Medulla oblongata (tissue), 1 donor: ENCODE data around the gene NDUFB6.
"Not testable (repeated sequence)": the region's sequence is repeated elsewhere in the genome, so short reads cannot be mapped to it uniquely, and the experiment has no call there.

Experiments
- DNase-seq: peaks from one replicate; pipeline ENCODE4 v3.0.0-alpha.2; 2015; ENCODE audit errors: extremely low spot score

Gene NDUFB6

DNA sequence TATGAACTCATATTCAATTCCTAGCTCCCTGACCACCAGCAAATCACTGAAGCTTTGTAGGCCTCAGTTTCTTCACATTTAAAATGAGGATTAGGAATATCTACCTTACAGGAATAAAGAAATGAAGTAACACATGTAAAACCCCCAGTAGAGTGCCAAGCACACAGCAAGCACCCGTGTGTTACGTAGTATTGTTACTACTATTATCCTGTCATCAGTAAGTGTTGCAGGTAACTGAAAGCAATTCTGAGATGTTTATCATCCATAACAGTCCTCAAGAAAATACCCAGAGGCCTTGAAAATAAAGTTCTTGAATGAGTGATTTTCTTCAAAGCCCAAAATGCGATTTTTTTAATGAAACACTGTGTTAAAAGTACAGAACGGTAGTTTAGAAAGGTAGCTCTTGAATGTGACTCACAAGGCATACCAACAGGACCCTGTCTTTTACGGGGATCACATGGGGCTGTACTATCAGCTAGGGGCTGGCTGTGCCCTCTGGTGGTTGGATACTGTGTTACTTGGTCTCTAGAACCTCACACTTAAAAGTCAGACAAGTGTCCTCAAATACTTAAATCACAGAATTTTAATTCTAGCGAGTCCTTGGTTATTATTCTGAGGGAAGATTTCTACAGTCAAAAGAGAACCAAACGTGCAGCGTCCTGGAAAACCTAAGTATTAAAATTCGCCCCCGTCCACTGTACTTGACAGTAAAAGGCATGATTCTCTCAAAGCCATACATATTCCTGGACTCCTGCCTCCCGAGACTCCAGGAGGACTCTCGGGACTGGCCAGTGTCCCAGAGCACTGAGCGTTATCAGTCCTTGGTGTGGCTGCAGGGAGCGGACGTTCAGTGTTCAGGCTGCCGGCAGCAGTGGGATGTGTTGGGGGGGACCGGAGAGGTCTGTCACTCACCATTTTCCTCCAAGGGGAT lies 725 bp downstream of the NDUFB6 start:
- DNase-seq = peak; percentile 84

DNA sequence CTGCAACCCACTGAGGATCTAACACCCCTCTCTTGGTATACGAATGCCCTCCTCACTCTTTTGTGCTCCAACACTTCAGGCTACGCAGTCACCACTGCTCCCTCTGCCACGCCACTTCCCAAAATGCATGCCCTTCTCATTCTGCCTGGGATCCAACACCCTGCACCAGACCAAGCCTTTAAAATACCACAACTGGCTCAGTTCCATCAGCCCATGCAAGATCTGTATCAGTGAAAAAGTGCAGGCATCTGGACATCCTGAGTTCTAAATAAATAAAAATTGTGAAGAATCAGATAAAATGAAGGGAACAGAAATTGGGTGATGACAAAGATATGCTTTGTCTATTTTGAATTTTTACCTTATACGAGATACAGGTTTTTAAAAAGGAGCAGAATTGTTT lies 2.7 kb downstream of the NDUFB6 start:
- no peak for DNase-seq

DNA sequence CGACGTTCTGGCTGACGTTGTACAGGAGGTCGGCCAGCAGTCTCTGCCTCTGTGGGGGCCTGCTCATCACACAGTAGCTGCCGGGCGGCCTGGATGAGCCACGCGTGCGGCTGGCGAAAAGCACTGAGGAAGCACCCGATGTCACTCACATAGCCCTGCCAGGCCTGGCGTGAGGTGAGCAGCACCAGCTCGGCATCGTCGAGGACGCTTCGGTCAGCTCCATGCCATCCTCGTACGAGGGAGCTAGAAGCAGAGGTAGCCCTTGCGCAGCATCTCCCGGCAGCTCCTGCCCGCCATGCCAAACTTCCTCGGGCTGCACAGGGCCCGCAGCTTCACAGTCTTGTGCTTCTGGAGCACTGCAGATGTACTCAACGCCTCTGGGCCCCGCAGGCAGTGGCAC lies 6.2 kb downstream of the NDUFB6 start:
- no peak for DNase-seq

DNA sequence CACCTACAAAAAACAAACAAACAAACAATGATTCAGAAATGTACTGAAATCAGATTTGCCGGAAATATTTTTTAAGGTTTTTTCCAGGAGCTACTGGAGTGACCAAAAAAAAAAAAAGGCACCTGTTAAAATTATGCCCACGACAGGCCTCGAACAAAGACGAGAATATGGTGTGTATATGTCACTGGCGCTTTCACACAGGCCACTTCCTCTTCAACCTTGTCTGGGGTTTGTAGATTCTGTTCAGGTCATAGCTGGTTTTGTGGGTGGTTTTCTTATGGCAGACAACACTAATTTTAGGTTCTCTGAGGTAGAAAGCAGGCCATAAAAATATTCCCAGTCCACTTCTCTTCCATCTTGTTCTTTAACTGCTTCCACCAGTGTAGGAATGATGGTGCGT lies 7.0 kb downstream of the NDUFB6 start:
- DNase-seq = no peak

DNA sequence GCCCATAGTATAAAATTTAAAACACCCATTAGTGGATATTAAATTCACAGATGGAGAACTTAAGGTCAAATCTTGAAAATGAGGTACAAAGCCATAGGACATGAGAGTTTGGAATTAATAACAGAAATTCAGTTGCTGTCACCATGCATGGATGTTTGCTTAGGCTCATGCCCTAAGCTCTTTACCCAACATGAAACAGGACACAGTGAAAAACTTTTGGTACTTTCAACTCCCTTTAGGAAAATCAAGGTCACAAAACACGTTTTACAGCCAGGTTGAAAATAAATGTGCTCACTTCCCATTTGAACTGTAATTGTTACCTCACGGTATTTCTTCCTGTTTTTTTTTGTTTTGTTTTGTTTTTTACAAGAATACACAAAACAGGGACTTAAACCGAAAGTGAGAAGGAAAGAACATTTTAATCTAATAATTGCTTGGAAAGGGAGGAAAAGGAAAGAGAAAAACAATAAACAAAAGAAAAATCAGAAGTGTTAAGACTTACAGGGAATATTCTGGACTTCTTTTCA lies 14.5 kb downstream of the NDUFB6 start:
- DNase-seq = no peak

DNA sequence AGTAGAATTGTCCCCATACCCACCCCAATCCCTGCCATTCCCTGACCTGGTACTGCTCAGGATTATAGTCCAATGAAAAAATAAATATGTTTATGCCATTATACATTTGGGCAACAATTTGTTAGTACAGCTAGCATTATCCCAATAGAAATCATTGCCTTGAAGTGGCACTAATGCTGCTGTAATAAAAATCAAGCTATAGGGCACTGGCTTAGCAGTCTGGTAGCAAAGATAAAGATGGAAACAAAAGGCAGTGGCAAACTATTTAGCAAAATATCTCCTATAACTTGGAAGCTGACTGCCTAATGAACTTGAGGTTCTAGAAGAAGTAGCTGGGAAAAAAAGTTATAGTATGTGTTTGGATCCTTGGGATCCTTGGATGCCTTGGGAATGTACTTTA lies 18.4 kb downstream of the NDUFB6 start:
- DNase-seq = no peak

DNA sequence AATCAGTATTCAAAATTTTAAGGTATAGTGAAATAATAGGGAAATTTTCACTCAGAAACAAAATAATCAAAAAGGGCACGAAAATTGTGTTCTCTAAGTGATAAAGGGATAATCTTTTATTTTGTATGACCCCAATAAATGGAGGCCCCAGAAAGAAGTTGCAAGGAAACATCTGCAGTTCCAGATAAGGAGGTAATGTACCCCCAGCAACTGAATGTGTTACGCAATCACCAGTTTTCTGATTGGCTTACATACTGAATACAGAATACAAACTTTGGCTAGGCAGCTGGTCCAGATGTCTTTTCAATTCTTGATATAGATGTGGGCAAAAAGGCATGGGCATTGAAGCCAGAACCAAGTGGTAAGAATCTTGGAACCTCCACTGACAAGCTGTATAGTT lies 18.9 kb downstream of the NDUFB6 start:
- DNase-seq = no peak

DNA sequence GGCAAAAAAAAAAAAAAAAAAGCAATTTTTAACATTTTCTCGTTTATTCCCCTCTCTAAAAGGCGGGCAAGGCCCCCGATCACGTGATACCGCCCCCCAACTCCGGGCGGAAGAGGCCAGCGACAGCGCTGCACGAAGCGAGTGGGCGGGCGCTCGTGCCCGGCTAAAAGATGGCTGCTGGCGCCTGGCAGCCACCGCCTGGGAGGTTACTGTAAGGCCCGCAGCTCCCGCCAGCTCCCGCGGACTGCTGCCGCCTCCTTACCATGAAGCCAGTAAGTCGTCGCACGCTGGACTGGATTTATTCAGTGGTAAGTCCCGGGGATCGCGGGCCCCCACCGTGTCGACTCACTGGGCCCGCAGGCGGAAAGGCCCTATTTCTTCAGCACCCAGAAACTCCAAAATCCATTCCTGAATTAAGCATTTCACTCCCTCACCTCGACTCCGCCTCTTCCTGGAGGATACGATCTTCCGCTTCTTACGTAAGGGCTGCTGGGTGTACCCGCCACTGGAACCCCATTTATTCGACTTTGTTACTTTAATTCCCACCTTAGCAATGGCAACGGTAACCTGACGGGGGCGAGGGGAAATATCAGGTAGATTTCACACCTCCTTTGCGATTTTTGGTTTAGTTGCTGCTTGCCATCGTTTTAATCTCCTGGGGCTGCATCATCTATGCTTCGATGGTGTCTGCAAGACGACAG lies 20.6 kb downstream of the NDUFB6 start, which contains the start of the genes SMIM27 and TOPORS:
TSS of gene SMIM27 (plus strand) at position 156 of the 701 bp plus-strand sequence. CDS start at position 264, 108 bp downstream.
TSS of gene TOPORS (minus strand) at position 415 of the 701 bp plus-strand sequence. CDS start at position 265, 150 bp downstream.
- DNase-seq = peak; percentile 97

DNA sequence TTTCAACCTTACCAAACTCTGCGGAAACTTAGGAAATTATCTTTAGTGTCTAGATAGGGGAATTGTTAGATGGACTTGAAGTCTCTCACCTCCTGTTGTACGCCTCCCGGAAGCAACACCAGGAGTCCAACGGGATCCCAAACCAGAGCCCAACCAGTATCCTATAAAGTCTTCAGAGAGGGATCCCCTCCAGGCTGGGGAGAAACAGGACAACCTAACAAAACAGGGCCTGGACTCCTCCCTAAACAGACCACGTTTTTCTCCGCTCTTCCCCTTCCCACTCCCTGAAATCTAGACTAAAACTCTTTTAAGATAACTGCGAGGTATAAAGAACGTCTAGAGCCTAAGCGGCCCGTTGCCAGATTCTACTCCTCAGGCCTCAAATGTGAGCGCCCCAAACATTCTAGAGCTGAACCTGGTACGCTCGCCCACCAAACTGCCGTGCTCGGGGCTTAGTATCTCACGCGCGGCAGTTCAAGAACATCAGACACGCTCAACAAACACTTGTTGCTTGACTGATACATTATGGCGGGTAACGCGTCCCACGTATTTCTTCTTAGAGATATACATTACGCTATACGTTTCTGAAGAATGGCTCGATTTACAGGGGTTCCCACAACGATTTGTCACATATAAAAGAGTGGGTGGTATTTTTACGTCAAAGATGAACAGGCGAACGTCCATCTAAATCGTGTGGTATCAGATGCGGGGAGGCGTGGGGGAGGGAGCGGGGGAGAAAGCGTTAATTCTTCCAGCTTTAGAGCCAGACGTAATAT lies 21.5 kb downstream of the NDUFB6 start:
- peak; percentile 64 for DNase-seq

DNA sequence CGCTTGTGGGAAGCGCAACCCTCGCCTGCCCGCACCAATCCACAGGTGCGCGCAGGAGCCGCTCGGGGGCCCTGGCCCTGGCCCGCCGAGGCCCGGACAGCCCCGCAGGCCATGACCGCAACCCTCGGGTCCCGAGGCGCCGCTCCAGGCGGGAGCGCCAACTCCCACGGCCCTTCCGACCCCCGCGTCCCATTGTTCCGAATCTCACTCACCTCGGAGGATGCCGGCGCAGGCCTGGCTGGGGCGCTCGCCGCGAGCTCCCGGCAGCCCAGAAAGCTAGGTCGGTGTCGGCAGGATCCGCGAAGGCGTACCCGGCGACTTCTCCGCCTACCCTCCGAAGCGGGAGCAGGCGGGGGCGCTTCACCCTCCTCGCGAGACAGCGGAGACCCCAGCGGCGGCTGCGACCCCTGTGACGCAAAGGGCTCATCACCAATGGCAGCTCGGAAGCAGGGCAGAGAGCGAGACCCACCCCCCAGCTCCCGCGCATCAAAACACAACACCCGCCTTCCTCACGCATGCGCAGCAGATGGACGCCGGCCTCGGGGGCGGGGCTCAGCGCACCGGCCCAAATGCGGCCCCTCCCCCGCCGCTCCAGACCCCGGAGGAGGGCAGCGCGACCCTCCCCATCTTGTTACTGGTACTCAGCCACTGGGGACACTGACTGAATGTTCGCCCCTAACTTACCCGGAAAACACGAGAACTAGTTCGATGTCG lies 22.2 kb downstream of the NDUFB6 start:
- DNase-seq = peak; percentile 95

DNA sequence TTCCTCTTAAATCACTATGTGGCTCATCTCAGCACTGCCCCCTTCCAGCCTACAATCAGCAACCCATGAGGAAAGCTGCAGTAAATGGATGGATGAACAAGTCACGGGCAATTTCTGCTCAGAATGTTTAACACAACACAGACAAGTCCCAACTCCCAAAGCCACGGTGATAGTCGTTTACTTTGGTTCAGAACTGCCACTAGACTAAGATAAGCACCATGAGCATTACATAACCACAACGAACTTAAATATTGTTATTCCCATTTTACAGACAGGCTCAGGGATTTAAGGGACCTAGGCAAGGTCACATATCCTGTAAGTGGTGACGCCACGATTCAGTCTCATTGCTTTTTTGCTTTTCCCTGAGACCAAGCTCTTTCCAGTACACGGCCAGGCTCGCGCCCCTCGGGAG lies 22.8 kb downstream of the NDUFB6 start:
- DNase-seq = peak; percentile 51

DNA sequence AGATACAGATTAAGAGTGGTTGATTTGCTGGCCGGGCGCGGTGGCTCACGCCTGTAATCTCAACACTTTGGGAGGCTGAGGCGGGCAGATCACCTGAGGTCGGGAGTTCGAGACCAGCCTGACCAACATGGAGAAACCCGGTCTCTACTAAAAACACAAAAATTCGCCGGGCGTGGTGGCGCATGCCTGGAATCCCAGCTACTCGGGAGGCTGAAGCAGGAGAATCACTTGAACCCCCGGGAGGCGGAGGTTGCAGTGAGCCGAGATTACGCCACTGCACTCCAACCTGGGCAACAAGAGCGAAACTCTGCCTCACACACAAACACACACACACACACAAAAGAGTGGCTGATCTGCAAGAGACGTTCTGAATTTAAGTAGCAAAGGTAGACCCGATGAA lies 24.7 kb downstream of the NDUFB6 start:
- not testable (repeated sequence) for DNase-seq

DNA sequence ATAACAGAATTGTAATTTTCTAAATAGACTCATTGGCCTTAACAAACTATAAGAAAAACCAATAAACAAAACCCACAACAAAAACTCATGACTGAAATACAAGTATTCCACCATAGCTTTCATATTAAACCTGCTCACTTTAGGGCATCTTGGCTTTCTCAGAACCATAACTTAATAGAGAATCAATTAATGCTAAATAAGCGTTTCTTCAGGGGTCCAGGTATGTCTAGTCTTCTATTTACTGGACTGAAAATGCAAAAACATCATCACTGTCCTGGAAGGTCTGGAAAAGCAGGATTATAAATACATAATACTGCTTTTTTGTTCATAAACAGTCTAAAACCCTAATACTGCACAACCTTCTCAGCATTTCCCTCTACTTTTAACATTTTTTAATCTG lies 27.1 kb downstream of the NDUFB6 start:
- no peak for DNase-seq

DNA sequence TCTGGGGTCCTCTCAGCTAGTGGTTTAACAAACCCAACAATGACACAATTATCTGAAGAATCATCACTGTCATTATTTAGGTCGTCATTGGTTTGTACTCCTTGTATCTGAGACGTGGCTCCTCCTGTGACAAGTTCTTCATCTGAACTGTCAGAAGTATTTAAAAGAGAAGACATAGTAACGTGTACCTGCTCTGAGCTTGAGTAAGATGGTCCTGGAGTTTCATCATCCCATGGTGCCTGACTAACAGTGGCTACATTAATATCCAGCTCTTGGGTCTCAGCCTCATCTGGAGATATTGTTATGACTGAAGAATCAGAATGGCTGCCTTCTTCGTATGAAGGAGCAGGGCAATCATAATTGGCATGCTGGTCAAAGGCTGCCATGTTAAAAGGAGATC lies 29.9 kb downstream of the NDUFB6 start:
- DNase-seq = no peak

DNA sequence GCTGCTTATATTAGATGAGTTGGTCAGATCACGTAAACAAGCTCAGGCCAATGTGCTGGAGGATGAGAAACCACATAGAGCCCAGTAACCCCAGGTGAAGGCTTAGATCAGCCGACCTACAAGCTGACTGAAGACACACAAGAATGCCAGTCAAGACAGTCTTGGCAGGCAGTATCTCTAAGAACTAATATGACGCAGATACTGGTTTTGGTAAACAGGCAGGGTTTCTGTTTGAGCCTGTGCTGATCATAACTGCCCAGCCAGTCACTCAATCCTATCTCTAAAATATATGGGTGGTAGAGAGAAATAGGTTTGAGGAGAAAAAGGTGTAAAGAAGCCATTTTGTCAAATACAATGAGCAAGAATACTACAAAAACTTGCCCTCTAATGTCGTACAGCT lies 39.1 kb downstream of the NDUFB6 start:
- no peak for DNase-seq

DNA sequence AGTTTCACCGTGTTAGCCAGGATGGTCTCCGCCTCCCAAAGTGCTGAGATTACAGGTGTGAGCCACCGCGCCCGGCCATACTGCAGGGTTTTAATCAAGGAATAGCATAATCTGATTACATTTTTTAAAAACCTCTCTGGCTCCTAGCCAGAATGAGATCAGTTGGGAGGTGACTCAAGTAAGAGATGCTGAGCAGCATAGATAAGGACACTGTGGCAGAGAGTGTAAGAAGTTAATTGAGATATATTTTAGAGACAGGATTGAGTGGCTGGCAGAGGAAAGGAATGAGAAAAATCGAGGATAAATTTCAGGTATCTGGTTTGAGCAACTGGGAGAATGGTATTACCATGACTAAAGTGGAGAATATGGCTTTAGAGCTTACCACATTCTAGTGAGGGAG lies 39.6 kb downstream of the NDUFB6 start:
- no peak for DNase-seq

DNA sequence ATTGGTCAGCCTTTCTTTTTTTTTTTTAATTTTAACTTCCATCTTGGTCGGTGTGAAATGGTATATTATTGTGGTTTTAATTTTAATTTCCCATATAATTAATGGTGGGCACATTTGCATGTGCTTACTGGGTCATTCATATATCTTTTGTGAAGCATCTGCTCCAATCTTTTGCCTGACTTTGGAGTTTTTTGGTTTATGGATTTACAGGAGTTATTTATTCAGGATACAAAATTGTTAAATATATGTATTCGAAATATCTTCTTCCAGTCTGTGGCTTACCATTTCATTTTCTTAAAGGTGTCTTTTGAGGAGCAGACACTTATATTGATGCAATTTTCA lies 46.3 kb downstream of the NDUFB6 start:
- peak; percentile 16 for DNase-seq

DNA sequence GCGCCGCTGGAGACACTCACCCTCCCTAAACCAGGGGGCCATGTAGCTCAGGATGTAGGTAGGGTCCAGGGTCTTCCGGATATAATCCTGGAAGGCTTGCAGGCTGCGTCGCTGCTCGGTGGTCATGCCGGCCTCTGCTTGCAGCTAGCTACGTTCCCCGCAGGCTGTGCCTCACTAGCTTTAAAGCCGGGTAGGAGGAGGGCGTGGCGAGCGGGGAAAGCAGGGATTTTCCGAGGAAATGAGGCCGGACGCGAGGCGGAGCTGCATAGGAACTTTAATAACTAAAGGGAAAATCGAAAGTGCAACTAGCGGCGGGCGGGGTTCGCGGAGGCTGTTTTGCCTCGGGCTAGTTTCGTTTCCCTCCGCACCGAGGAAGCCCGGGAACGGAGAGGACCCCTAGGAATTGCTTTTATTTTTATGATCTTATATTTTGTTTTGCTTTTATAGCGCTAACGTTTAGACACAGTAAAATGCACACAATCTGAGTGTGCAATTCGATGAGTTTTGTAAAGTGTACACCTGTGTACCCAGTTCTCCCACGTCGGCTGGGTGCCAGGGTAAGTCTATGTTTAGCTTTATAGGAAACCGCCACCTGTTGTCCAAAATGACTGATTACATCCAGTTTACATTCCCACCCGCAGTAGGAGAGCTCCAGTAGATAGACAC lies 46.8 kb downstream of the NDUFB6 start, which contains the start of gene RIGI:
TSS of gene RIGI (minus strand) at position 156 of the 666 bp plus-strand sequence. CDS start at position 126, 30 bp downstream.
- peak; percentile 89 for DNase-seq

DNA sequence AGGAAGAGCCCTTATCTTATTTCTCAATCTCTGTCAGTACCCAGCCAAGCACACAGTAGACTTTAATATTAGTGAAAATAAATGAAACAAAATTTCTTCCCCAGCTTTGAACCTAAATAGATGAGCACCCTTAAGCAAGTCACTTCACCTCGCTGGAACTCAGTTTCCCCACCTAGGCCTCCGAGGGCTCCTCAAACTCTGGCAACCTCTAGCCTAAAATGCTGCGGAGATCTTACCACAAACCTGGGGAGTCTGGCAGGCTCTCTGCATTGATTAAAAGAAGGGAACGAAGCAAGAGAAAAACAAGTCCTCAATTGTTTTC lies 47.3 kb downstream of the NDUFB6 start:
- no peak for DNase-seq

DNA sequence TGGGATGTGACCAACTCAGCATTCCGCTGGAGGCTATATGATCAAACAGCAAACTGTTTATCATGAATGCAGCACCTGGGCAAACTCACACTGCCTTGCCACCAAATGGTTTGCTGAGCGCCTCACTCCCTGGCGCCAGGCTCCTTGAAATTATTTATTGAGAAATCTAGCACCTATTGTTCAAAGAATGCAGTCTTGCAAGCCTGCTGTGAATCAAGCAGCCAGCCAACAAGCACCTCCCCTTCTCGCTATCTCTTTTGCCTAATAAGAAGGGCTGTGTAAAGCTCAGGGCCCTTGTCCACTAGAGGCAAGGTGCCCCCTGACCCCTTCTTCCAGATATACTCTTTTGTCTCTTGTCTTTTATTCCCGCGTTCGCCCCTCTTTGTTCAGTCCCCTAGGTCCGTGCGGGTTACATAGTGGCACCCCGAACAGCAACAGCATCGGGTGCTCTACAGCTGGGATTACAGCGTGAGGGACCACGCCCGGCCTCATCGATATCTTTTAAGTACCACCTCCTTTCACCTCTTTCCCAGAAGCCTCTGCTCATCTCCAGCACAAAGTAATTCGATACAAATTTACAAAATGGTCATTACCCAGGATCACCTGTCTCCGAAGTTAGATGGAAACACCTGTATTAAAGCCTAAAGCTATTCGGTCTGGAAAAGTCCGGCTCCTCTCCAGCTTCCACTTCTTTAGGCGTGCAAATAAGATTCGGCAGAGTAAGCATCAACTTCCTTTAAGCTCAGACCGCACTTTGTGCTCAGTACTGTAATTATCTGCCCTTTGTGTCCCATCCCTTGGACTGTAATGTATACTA lies 47.9 kb downstream of the NDUFB6 start:
- DNase-seq = peak; percentile 55
